SK-N-SH (cell line): Measurements from ENCODE around the gene TIAM1.

Experiments
- EP300 ChIP-seq, 2 experiments: IDR thresholded peaks; 2 replicates each; pipeline versions ENCODE4 v1.4.0 to v1.6.1; 2012; ENCODE audit warnings: borderline replicate concordance in 1 of 2, low read depth in 1 of 2, low read length in 1 of 2
- EZH2phosphoT487 ChIP-seq: fragments of 200-600 bp; sonication (generic); IDR thresholded peaks from 2 replicates; pipeline ENCODE4 v1.6.1; 2017; ENCODE audit warnings: low read depth, mixed run types, mild to moderate bottlenecking, antibody characterized with exemption, moderate library complexity, borderline replicate concordance
- POLR2AphosphoS5 ChIP-seq: IDR thresholded peaks from 2 replicates; pipeline ENCODE4 v1.6.1; 2012; ENCODE audit warnings: low read depth, low read length
- TAF1 ChIP-seq: IDR thresholded peaks from 2 replicates; pipeline ENCODE4 v1.6.1; 2012; ENCODE audit warnings: low read depth, mild to moderate bottlenecking, low read length, moderate library complexity, borderline replicate concordance
- YY1 ChIP-seq: IDR thresholded peaks from 2 replicates; pipeline ENCODE4 v1.4.0; 2012; ENCODE audit warnings: low read depth, mild to moderate bottlenecking
- TF ChIP-seq, protein P1 (sequence below): IDR thresholded peaks from 2 replicates; pipeline ENCODE4; 2012
- TF ChIP-seq, protein P2 (sequence below): fragments of 200-600 bp; sonication (generic); IDR thresholded peaks from 2 replicates; pipeline ENCODE4 v1.6.1; 2017; ENCODE audit warnings: antibody characterized with exemption, mild to moderate bottlenecking, moderate library complexity
- TF ChIP-seq, protein P3 (sequence below): IDR thresholded peaks from 2 replicates; pipeline ENCODE4 v1.4.0; 2012; ENCODE audit warnings: low read depth, borderline replicate concordance
- TF ChIP-seq, protein P4 (sequence below): IDR thresholded peaks from 2 replicates; pipeline ENCODE4 v1.4.0; 2012; ENCODE audit warnings: low read depth
- TF ChIP-seq, protein P5 (sequence below): fragments of 150-350 bp; IDR thresholded peaks from 2 replicates; pipeline ENCODE4 v1.6.1; 2017; ENCODE audit warnings: antibody characterized with exemption, low read length, low read depth, borderline replicate concordance

DNA sequence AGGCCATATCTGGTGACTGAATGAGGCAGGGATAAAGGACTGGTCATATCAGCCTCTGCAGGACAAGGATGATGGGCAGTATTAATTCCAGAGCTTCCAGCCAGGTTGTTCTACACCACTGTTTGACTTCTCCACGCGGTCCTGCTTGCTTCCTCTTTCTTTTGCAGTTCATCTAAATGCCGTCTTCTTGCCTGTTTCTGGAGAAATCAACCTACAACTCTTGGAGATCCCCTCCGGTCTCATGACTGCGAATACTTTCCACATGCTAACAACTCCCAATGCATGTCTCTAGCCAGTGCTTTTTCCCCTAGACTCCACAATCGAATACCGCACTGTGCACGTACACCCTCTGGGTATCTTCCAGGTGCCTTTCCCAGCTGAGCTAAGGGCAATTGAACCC lies 14.1 kb upstream of the TIAM1 start:
- no peak for TF ChIP-seq EZH2phosphoT487
- no peak for TF ChIP-seq EP300 (IDR thresholded peaks at IDR 0.05; ENCODE audit: borderline replicate concordance in 1 of 2, low read depth in 1 of 2, low read length in 1 of 2)
- TF ChIP-seq, protein P1, sequence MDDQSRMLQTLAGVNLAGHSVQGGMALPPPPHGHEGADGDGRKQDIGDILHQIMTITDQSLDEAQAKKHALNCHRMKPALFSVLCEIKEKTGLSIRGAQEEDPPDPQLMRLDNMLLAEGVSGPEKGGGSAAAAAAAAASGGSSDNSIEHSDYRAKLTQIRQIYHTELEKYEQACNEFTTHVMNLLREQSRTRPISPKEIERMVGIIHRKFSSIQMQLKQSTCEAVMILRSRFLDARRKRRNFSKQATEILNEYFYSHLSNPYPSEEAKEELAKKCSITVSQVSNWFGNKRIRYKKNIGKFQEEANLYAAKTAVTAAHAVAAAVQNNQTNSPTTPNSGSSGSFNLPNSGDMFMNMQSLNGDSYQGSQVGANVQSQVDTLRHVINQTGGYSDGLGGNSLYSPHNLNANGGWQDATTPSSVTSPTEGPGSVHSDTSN, result no peak
- no peak for TF ChIP-seq TAF1
- no peak for TF ChIP-seq YY1
- TF ChIP-seq, protein P2, sequence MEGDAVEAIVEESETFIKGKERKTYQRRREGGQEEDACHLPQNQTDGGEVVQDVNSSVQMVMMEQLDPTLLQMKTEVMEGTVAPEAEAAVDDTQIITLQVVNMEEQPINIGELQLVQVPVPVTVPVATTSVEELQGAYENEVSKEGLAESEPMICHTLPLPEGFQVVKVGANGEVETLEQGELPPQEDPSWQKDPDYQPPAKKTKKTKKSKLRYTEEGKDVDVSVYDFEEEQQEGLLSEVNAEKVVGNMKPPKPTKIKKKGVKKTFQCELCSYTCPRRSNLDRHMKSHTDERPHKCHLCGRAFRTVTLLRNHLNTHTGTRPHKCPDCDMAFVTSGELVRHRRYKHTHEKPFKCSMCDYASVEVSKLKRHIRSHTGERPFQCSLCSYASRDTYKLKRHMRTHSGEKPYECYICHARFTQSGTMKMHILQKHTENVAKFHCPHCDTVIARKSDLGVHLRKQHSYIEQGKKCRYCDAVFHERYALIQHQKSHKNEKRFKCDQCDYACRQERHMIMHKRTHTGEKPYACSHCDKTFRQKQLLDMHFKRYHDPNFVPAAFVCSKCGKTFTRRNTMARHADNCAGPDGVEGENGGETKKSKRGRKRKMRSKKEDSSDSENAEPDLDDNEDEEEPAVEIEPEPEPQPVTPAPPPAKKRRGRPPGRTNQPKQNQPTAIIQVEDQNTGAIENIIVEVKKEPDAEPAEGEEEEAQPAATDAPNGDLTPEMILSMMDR, result no peak
- TF ChIP-seq, protein P3, sequence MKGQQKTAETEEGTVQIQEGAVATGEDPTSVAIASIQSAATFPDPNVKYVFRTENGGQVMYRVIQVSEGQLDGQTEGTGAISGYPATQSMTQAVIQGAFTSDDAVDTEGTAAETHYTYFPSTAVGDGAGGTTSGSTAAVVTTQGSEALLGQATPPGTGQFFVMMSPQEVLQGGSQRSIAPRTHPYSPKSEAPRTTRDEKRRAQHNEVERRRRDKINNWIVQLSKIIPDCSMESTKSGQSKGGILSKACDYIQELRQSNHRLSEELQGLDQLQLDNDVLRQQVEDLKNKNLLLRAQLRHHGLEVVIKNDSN, result no peak
- TF ChIP-seq, protein P4, sequence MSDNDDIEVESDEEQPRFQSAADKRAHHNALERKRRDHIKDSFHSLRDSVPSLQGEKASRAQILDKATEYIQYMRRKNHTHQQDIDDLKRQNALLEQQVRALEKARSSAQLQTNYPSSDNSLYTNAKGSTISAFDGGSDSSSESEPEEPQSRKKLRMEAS, result no peak
- TF ChIP-seq POLR2AphosphoS5, result no peak
- TF ChIP-seq, protein P5, sequence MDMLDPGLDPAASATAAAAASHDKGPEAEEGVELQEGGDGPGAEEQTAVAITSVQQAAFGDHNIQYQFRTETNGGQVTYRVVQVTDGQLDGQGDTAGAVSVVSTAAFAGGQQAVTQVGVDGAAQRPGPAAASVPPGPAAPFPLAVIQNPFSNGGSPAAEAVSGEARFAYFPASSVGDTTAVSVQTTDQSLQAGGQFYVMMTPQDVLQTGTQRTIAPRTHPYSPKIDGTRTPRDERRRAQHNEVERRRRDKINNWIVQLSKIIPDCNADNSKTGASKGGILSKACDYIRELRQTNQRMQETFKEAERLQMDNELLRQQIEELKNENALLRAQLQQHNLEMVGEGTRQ, result no peak
